CD4-positive, alpha-beta memory T cell (primary cell): Measurements from ENCODE around the gene FN1. TPM values are rescaled to one million over a fixed set of nuclear protein-coding genes. Genes with fewer than 3 reads are reported as not detected.

ENCODE experiments used
- CTCF ChIA-PET: fragments of 350-600 bp; sonication (Branson Sonifier 250); formaldehyde crosslinking; loops from one replicate; lab custom pipeline; 2021; ENCODE audit warnings: inconsistent platforms; ENCODE audit not compliant: partially characterized antibody; lab: Charles Lee
- POLR2A ChIA-PET: fragments of 350-600 bp; sonication (Branson Sonifier 250); formaldehyde crosslinking; loops from one replicate; lab custom pipeline; 2021; ENCODE audit not compliant: partially characterized antibody; lab: Charles Lee
- DNase-seq, 5 donors: peaks; one replicate each; pipeline versions ENCODE4 v3.0.0 to v3.0.0-alpha.2; 2020 to 2022; ENCODE audit warnings: mixed read lengths in 1 of 5
- H3K27ac ChIP-seq: one replicate; pipeline ENCODE4 v1.7.0; 2013; ENCODE audit warnings: low read depth, low read length
- H3K27me3 ChIP-seq: 2 replicates; pipeline ENCODE4 v1.7.0; 2013; ENCODE audit warnings: mild to moderate bottlenecking, low read length, moderate library complexity; ENCODE audit not compliant: insufficient read depth
- H3K36me3 ChIP-seq: 2 replicates; pipeline ENCODE4 v1.7.0; 2013; ENCODE audit warnings: mild to moderate bottlenecking, low read length, moderate library complexity; ENCODE audit not compliant: insufficient read depth
- H3K4me1 ChIP-seq: 2 replicates; pipeline ENCODE4 v1.7.0; 2013; ENCODE audit warnings: mild to moderate bottlenecking, low read length, moderate library complexity; ENCODE audit not compliant: insufficient read depth
- H3K4me3 ChIP-seq, 2 donors: one replicate each; pipeline ENCODE4 v1.7.0; 2013; ENCODE audit warnings: low read length in 2 of 2, mild to moderate bottlenecking in 1 of 2
- H3K9me3 ChIP-seq, 2 donors: one replicate each; pipeline ENCODE4 v1.7.0; 2013; ENCODE audit warnings: low read length in 2 of 2, control low read depth in 1 of 2; ENCODE audit not compliant: control insufficient read depth in 1 of 2
- H3K27ac Mint-ChIP-seq, 7 donors: one replicate each; pipeline ENCODE4 v1.8.0; 2020 to 2021; ENCODE audit warnings: mixed read lengths in 7 of 7, mild to moderate bottlenecking in 6 of 7, inconsistent platforms in 3 of 7, moderate library complexity in 3 of 7
- H3K27me3 Mint-ChIP-seq, 2 donors: one replicate each; pipeline ENCODE4 v1.8.0; 2020 to 2021; ENCODE audit warnings: mixed read lengths in 2 of 2
- H3K36me3 Mint-ChIP-seq, 2 donors: one replicate each; pipeline ENCODE4 v1.8.0; 2020 to 2021; ENCODE audit warnings: mixed read lengths in 2 of 2, inconsistent platforms in 1 of 2, mild to moderate bottlenecking in 1 of 2
- H3K4me1 Mint-ChIP-seq, 4 donors: one replicate each; pipeline ENCODE4 v1.8.0; 2020 to 2021; ENCODE audit warnings: mixed read lengths in 4 of 4, mild to moderate bottlenecking in 1 of 4
- H3K4me3 Mint-ChIP-seq, 8 donors: one replicate each; pipeline ENCODE4 v1.8.0; 2020 to 2021; ENCODE audit warnings: mixed read lengths in 8 of 8, mild to moderate bottlenecking in 7 of 8, moderate library complexity in 6 of 8, inconsistent platforms in 3 of 8
- H3K9me3 Mint-ChIP-seq, 8 donors: one replicate each; pipeline ENCODE4 v1.8.0; 2020 to 2021; ENCODE audit warnings: mixed read lengths in 8 of 8, mild to moderate bottlenecking in 5 of 8, inconsistent platforms in 3 of 8, moderate library complexity in 1 of 8
- intact Hi-C: fragments of 100-400 bp; cut with micrococcal nuclease; formaldehyde crosslinking; loops from one replicate; pipeline ENCODE4 v1.15.1; 2023
- polyA plus RNA-seq, 2 donors: library from polyadenylated mRNA; unstranded; fragments of 300-500 nt; fragmentation: Illumina TruSeq; gene quantifications; one replicate each; pipeline ENCODE4 v1.2.3, GENCODE V29; 2021
- total RNA-seq, 2 experiments: library from RNA; stranded (reverse); gene quantifications; one replicate each; pipeline ENCODE4 v1.2.3, GENCODE V29; 2021

The FN1 gene
- total and polyA plus RNA-seq, 4 experiments from 2014 or later, result 0.38 to 1.2 TPM; not detected in 2

GRCh38 chr2:215366440-215367032 is 69.3 kb downstream of the FN1 start:
- no peaks in the 10 kb centered on the region for H3K27me3 ChIP-seq
- intact Hi-C loops, result no loop called here

GRCh38 chr2:215365184-215365658 is 70.6 kb downstream of the FN1 start:
- H3K9me3 Mint-ChIP-seq, result peaks cover 0 to 2% (median 0%) of the 10 kb centered on the region in 8 donors
- Histone ChIP-seq H3K27me3 (no peaks in the 10 kb centered on the region), H3K4me1 (no peaks in the 10 kb centered on the region), H3K4me3 (no peak overlapping the region), H3K36me3 (no peaks in the 10 kb centered on the region), H3K9me3 (no peaks in the 10 kb centered on the region), H3K27ac (no peak overlapping the region)
- ChIA-PET POLR2A (no interaction called here), CTCF (no interaction called here)
- no peaks in the 10 kb centered on the region for H3K27me3 Mint-ChIP-seq
- H3K4me1 Mint-ChIP-seq, result no peaks in the 10 kb centered on the region
- H3K4me3 Mint-ChIP-seq, result no peak overlapping the region
- H3K27ac Mint-ChIP-seq, result no peak overlapping the region
- peaks cover 38 to 51% of the 10 kb centered on the region in 2 donors for H3K36me3 Mint-ChIP-seq
- intact Hi-C loops, result no loop called here
- no peak for DNase-seq

More at GRCh38 chr2:215366440-215367032, 69.3 kb downstream of the FN1 start:
- Histone ChIP-seq H3K36me3 (no peaks in the 10 kb centered on the region), H3K4me3 (no peak overlapping the region), H3K4me1 (no peaks in the 10 kb centered on the region), H3K27ac (no peak overlapping the region), H3K9me3 (no peaks in the 10 kb centered on the region)
- no peak overlapping the region for H3K4me3 Mint-ChIP-seq
- H3K36me3 Mint-ChIP-seq, result peaks cover 34 to 44% of the 10 kb centered on the region in 2 donors
- H3K27me3 Mint-ChIP-seq, result no peaks in the 10 kb centered on the region
- H3K27ac Mint-ChIP-seq, result no peak overlapping the region
- CTCF ChIA-PET, result no interaction called here
- no peak for DNase-seq
- no peaks in the 10 kb centered on the region for H3K4me1 Mint-ChIP-seq
- H3K9me3 Mint-ChIP-seq, result peaks cover 0 to 2% (median 0%) of the 10 kb centered on the region in 8 donors
- POLR2A ChIA-PET, result no interaction called here

DNA sequence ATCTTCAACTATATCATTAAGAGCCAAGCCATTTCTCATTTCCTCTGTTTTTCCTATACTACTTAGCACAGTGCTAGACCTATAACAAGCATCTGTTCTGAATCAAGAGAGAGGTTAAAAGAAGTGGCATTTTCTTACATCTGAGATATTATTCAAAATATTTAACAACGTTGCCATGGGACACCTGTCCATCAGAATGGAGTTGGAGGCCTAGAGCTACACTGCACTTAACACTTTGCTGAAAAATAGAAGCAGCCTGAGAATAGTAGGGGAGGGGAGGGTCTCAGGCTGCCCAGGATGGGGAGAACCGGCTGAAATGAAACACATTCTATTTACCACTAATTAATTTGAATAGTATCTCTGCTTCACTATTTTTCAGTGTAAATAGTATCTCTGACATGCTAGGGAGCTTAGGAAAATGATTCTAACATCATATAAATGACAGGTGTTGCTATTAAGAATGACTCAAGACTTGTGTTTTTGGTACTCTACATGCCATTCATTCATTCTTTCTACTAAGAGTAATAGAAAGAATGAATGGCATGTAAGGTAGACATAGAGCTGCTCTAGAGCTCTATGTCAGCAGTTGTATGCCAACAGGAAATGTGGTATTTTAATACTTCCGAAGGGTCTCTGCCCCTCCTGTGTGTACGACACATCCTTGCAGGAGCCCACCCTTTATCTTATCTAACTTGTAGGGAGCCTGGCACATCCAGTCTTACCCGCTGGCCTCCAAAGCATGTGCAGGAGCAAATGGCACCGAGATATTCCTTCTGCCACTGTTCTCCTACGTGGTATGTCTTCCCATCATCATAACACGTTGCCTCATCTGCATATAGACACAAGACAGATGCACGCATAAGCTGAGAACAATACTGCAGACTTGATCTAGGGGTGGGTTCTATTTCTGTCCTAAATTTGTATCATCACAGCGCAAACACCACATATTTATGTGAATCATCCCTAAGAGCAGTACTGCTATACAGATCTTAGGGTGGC is 71.4 kb downstream of the FN1 start:
- DNase-seq, result no peak
- ChIA-PET POLR2A (no interaction called here), CTCF (no interaction called here)
- Histone ChIP-seq H3K27ac (no peak overlapping the region), H3K36me3 (no peaks in the 10 kb centered on the region), H3K4me3 (no peak overlapping the region), H3K27me3 (no peaks in the 10 kb centered on the region), H3K9me3 (no peaks in the 10 kb centered on the region), H3K4me1 (no peaks in the 10 kb centered on the region)
- Mint-ChIP-seq H3K4me3 (no peak overlapping the region), H3K9me3 (peaks cover 0 to 2% (median 0%) of the 10 kb centered on the region in 8 donors), H3K4me1 (no peaks in the 10 kb centered on the region), H3K36me3 (peaks cover 39 to 54% of the 10 kb centered on the region in 2 donors), H3K27ac (no peak overlapping the region), H3K27me3 (no peaks in the 10 kb centered on the region)
- intact Hi-C loops, result no loop called here

GRCh38 chr2:215363461-215364156 is 72.3 kb downstream of the FN1 start:
- no peak overlapping the region for H3K27ac Mint-ChIP-seq
- Histone ChIP-seq H3K27me3 (no peaks in the 10 kb centered on the region), H3K36me3 (no peaks in the 10 kb centered on the region), H3K4me3 (no peak overlapping the region), H3K4me1 (no peaks in the 10 kb centered on the region), H3K9me3 (no peaks in the 10 kb centered on the region), H3K27ac (no peak overlapping the region)
- H3K9me3 Mint-ChIP-seq, result peaks cover 0 to 2% (median 0%) of the 10 kb centered on the region in 8 donors
- H3K4me1 Mint-ChIP-seq, result no peaks in the 10 kb centered on the region
- H3K27me3 Mint-ChIP-seq, result no peaks in the 10 kb centered on the region
- H3K36me3 Mint-ChIP-seq, result peaks cover 39 to 58% of the 10 kb centered on the region in 2 donors
- H3K4me3 Mint-ChIP-seq, result no peak overlapping the region
- ChIA-PET POLR2A (no interaction called here), CTCF (no interaction called here)
- intact Hi-C loops, result no loop called here
- no peak for DNase-seq

DNA sequence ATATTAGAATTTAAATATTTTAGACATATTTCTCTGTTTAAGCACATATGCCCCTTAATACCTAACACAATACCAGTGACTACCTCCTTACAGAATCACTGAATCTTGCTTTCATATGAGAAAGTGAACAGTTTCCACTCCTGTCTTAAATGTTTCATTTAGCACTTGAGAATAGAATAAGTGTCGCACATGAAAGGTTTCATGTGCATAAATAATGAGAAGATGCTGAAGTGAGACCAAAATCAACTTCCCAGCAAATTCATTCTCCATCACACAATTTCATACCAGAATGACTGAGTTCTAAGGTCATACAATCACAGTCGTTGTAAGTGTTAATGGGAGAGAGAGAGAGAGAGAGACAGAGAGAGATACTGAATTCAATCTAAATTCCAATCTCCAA is 72.8 kb downstream of the FN1 start:
- H3K27me3 Mint-ChIP-seq, result no peaks in the 10 kb centered on the region
- no peak overlapping the region for H3K27ac Mint-ChIP-seq
- CTCF ChIA-PET, result no interaction called here
- H3K9me3 Mint-ChIP-seq, result peaks cover 0 to 2% (median 0%) of the 10 kb centered on the region in 8 donors
- intact Hi-C loops, result no loop called here
- POLR2A ChIA-PET, result no interaction called here
- no peak for DNase-seq
- no peaks in the 10 kb centered on the region for H3K36me3 ChIP-seq
- H3K4me3 Mint-ChIP-seq, result no peak overlapping the region
- no peaks in the 10 kb centered on the region for H3K9me3 ChIP-seq
- H3K4me1 Mint-ChIP-seq, result no peaks in the 10 kb centered on the region
- H3K27me3 ChIP-seq, result no peaks in the 10 kb centered on the region
- no peaks in the 10 kb centered on the region for H3K4me1 ChIP-seq
- peaks cover 39 to 62% of the 10 kb centered on the region in 2 donors for H3K36me3 Mint-ChIP-seq
- no peak overlapping the region for H3K27ac ChIP-seq
- H3K4me3 ChIP-seq, result no peak overlapping the region

DNA sequence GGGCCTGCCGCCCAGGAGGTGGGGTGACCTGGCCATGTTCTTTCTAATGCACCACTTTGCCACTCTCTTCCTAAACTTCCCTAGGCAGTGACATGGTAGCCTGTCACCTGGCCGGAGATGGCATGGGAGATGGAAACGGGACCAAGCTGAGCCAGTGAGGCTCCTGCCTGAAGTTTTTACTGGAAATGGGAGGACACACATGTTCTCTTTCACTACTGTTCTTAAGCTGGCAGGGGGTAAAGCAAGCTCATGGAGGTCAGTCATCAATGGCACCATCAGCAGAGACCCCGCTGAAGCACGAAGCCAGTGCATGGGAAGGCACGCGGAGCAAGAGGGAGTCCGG is 73.3 kb downstream of the FN1 start:
- H3K36me3 ChIP-seq, result no peaks in the 10 kb centered on the region
- no peaks in the 10 kb centered on the region for H3K27me3 ChIP-seq
- no peaks in the 10 kb centered on the region for H3K4me1 Mint-ChIP-seq
- no peaks in the 10 kb centered on the region for H3K4me1 ChIP-seq
- no peaks in the 10 kb centered on the region for H3K9me3 ChIP-seq
- no peak overlapping the region for H3K4me3 Mint-ChIP-seq
- intact Hi-C loops, result no loop called here
- no peak for DNase-seq
- ChIA-PET POLR2A (no interaction called here), CTCF (no interaction called here)
- H3K27me3 Mint-ChIP-seq, result no peaks in the 10 kb centered on the region
- no peak overlapping the region for H3K4me3 ChIP-seq
- H3K27ac Mint-ChIP-seq, result no peak overlapping the region
- peaks cover 0 to 2% (median 0%) of the 10 kb centered on the region in 8 donors for H3K9me3 Mint-ChIP-seq
- H3K36me3 Mint-ChIP-seq, result peaks cover 39 to 63% of the 10 kb centered on the region in 2 donors
- H3K27ac ChIP-seq, result no peak overlapping the region
